CD14-positive monocyte (primary cell): ENCODE results near the gene GNAS. TPM values are rescaled to one million over a fixed set of nuclear protein-coding genes. Genes with fewer than 3 reads are reported as not detected.

Source experiments
- DNase-seq, 3 donors: peaks; one replicate each; pipeline ENCODE4 v3.0.0-alpha.2; 2011 to 2022
- H2AFZ ChIP-seq: 2 replicates; pipeline ENCODE4 v1.6.0; 2012; ENCODE audit warnings: mild to moderate bottlenecking, low read depth, low read length, inconsistent platforms; ENCODE audit not compliant: insufficient read depth, poor library complexity, severe bottlenecking
- H3K27ac ChIP-seq, 2 donors: 1 replicate in 1 of 2; 2 replicates in 1 of 2; pipeline ENCODE4 v1.5.1; 2012 to 2013; ENCODE audit warnings: low read length in 2 of 2, control low read depth in 1 of 2, inconsistent platforms in 1 of 2, low read depth in 1 of 2, mild to moderate bottlenecking in 1 of 2
- H3K27me3 ChIP-seq, 2 donors: one replicate each; pipeline versions ENCODE4 v1.6.0 to v1.6.1; 2011 to 2013; ENCODE audit warnings: low read length in 2 of 2; ENCODE audit not compliant: control insufficient read depth in 2 of 2, insufficient read depth in 2 of 2
- H3K36me3 ChIP-seq, 2 donors: replicated peaks in 1 of 2; 1 replicate in 1 of 2; 2 replicates in 1 of 2; pipeline versions ENCODE4 v1.5.1 to v1.6.1; 2012 to 2013; ENCODE audit warnings: low read length in 2 of 2, control low read depth in 1 of 2, inconsistent platforms in 1 of 2, mild to moderate bottlenecking in 1 of 2; ENCODE audit not compliant: insufficient read depth in 2 of 2, control insufficient read depth in 1 of 2
- H3K4me1 ChIP-seq, 2 donors: 1 replicate in 1 of 2; 2 replicates in 1 of 2; pipeline versions ENCODE4 v1.5.1 to v1.6.1; 2012 to 2013; ENCODE audit warnings: low read length in 2 of 2, control low read depth in 1 of 2, inconsistent platforms in 1 of 2, mild to moderate bottlenecking in 1 of 2, moderate library complexity in 1 of 2; ENCODE audit not compliant: insufficient read depth in 2 of 2, control insufficient read depth in 1 of 2
- H3K4me2 ChIP-seq: replicated peaks from 2 replicates; pipeline ENCODE3; 2012; ENCODE audit warnings: low read length, moderate library complexity, mild to moderate bottlenecking; ENCODE audit not compliant: poor library complexity, severe bottlenecking; ENCODE audit errors: extremely low read depth
- H3K4me3 ChIP-seq, 3 experiments: fragments of 200-600 bp in 1 of 3; sonication (generic) in 1 of 3; replicated peaks in 1 of 3; 1 replicate in 2 of 3; 2 replicates in 1 of 3; pipeline ENCODE4 v1.5.1; 2011 to 2013; ENCODE audit warnings: low read length in 3 of 3, mild to moderate bottlenecking in 3 of 3, control low read depth in 2 of 3, low read depth in 2 of 3, inconsistent platforms in 1 of 3, moderate library complexity in 1 of 3
- H3K79me2 ChIP-seq: 2 replicates; pipeline ENCODE4 v1.6.0; 2012; ENCODE audit warnings: mild to moderate bottlenecking, control low read depth, inconsistent platforms, low read length, moderate library complexity; ENCODE audit not compliant: insufficient read depth
- H3K9ac ChIP-seq: 2 replicates; pipeline ENCODE4 v1.6.0; 2017; ENCODE audit warnings: low read length, mild to moderate bottlenecking; ENCODE audit not compliant: insufficient read depth, poor library complexity, severe bottlenecking
- H3K9me3 ChIP-seq, 2 donors: replicated peaks in 1 of 2; 1 replicate in 1 of 2; 2 replicates in 1 of 2; pipeline versions ENCODE4 v1.5.1 to v1.6.1; 2012 to 2013; ENCODE audit warnings: low read length in 2 of 2, control low read depth in 1 of 2; ENCODE audit not compliant: control insufficient read depth in 1 of 2, insufficient read depth in 1 of 2
- H4K20me1 ChIP-seq: 2 replicates; pipeline ENCODE4 v1.6.0; 2012; ENCODE audit warnings: mild to moderate bottlenecking, low read length, control low read depth, moderate library complexity; ENCODE audit not compliant: insufficient read depth
- H3K27ac Mint-ChIP-seq, 7 donors: one replicate each; pipeline ENCODE4 v1.8.0; 2020; ENCODE audit warnings: mild to moderate bottlenecking in 7 of 7, mixed read lengths in 7 of 7, moderate library complexity in 6 of 7, inconsistent platforms in 2 of 7
- H3K27me3 Mint-ChIP-seq, 3 donors: one replicate each; pipeline ENCODE4 v1.8.0; 2021 to 2022; ENCODE audit warnings: low read depth in 3 of 3, mild to moderate bottlenecking in 3 of 3, mixed read lengths in 3 of 3, moderate library complexity in 3 of 3, inconsistent platforms in 1 of 3
- H3K36me3 Mint-ChIP-seq, 2 donors: one replicate each; pipeline ENCODE4 v1.8.0; 2020; ENCODE audit warnings: mixed read lengths in 2 of 2, inconsistent platforms in 1 of 2, mild to moderate bottlenecking in 1 of 2
- H3K4me1 Mint-ChIP-seq: one replicate; pipeline ENCODE4 v1.8.0; 2020; ENCODE audit warnings: mild to moderate bottlenecking, mixed read lengths
- H3K4me3 Mint-ChIP-seq, 2 donors: one replicate each; pipeline ENCODE4 v1.8.0; 2020; ENCODE audit warnings: mild to moderate bottlenecking in 2 of 2, mixed read lengths in 2 of 2, moderate library complexity in 1 of 2
- H3K9me3 Mint-ChIP-seq, 7 donors: one replicate each; pipeline ENCODE4 v1.8.0; 2020 to 2022; ENCODE audit warnings: mixed read lengths in 7 of 7, mild to moderate bottlenecking in 6 of 7, moderate library complexity in 6 of 7, inconsistent platforms in 2 of 7
- WGBS: methylation state at CpG from one replicate; pipeline ENCODE4 v1.1.5; 2013; ENCODE audit warnings: missing lambda C conversion rate; ENCODE audit not compliant: insufficient coverage; 5-methylcytosine and 5-hydroxymethylcytosine counted together
- intact Hi-C, 2 donors: fragments of 100-400 bp; cut with micrococcal nuclease; formaldehyde crosslinking; loops; one replicate each; pipeline versions ENCODE4 v1.15.0 to v1.15.1; 2023
- polyA plus RNA-seq, 3 donors: library from polyadenylated mRNA; depleted of rRNA in 1 of 3; unstranded in 2 of 3; stranded (reverse) in 1 of 3; fragments of 300-500 nt in 2 of 3; fragments of >200 nt in 1 of 3; fragmentation: Illumina TruSeq in 2 of 3; gene quantifications; 1 replicate in 2 of 3; 2 replicates in 1 of 3; pipeline ENCODE4 v1.2.3, GENCODE V29; 2012 to 2021
- TF ChIP-seq, protein P1 (sequence below): fragments of 200-600 bp; IDR thresholded peaks from one replicate; pipeline ENCODE4 v1.8.0; 2022; ENCODE audit warnings: antibody characterized with exemption, mild to moderate bottlenecking

Gene GNAS
- polyA plus RNA-seq, 3 donors, result 109 to 1,105 (median 124) TPM

DNA sequence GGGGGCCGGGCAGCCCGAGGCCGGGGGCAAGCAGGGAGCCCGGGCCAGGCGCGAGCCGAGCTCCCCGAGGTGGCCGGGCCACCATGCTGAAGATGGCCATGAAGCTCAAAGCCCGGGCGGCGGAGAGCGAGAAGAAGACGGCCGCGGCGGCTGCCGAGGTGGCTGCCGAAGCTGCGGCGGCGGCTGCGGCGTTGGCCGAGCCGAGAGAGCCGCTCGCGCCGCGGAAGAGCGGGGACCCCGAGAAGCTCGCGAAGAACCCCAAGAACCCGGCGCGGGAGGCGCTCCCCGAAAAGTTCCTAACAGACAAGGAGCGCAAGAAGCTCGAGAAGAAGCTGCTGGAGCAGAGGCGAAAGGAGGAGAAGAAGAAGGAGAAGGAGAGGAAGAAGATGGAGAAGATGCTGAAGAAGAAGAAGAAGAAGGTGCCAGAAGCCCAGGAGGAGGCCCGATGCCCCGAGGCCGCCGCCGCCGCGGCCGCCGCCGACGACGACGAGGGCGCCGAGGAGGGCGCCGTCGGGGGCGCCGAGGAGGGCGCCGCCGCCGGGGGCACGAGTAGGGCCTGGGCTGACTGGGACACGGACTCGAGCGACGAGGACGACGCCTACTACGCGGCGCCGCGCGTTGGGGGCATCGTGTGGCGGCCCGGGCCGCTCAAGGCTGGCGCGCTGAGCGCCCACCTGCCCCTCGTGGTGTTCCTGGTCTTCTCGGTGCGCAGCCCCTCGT lies 37.4 kb downstream of the GNAS start:
- 33% methylated on average over 83 of the region's 91 CpGs for WGBS
- peak overlapping the region in 1 of 2 donors; percentile 78 for H3K27ac ChIP-seq
- H2AFZ ChIP-seq, result peak overlapping the region; percentile 83
- peak overlapping the region; percentile 60 to 94 (median 88) for H3K4me3 ChIP-seq
- peaks cover 35% of the 10 kb centered on the region for H3K79me2 ChIP-seq
- intact Hi-C loops, result loop anchor here (5.0 to 10.0 kb wide), 6 partner anchors 92 to 235 kb away; partner anchors contain the start of genes ATP5F1E (in 2 of the 2), CTSZ (in 2 of the 2), NELFCD (in 2 of the 2) and STX16 (in 1 of the 2)
- peaks cover 26% of the 10 kb centered on the region for H4K20me1 ChIP-seq
- Mint-ChIP-seq H3K4me3 (peak overlapping the region; percentile 92 to 96), H3K9me3 (no peaks in the 10 kb centered on the region), H3K36me3 (no peaks in the 10 kb centered on the region), H3K27me3 (peaks cover 0 to 7% (median 3%) of the 10 kb centered on the region in 3 donors), H3K4me1 (peaks cover 26% of the 10 kb centered on the region), H3K27ac (peak overlapping the region in 6 of 7 donors; percentile 75 to 89 (median 84))
- H3K9ac ChIP-seq, result peak overlapping the region; percentile 70
- no peaks in the 10 kb centered on the region for H3K9me3 ChIP-seq
- H3K36me3 ChIP-seq, result no peaks in the 10 kb centered on the region
- peaks cover 24 to 41% of the 10 kb centered on the region in 2 donors for H3K4me1 ChIP-seq
- H3K27me3 ChIP-seq, result no peaks in the 10 kb centered on the region
- no peak for DNase-seq
- peak overlapping the region; percentile 89 for H3K4me2 ChIP-seq
- TF ChIP-seq, protein P1, sequence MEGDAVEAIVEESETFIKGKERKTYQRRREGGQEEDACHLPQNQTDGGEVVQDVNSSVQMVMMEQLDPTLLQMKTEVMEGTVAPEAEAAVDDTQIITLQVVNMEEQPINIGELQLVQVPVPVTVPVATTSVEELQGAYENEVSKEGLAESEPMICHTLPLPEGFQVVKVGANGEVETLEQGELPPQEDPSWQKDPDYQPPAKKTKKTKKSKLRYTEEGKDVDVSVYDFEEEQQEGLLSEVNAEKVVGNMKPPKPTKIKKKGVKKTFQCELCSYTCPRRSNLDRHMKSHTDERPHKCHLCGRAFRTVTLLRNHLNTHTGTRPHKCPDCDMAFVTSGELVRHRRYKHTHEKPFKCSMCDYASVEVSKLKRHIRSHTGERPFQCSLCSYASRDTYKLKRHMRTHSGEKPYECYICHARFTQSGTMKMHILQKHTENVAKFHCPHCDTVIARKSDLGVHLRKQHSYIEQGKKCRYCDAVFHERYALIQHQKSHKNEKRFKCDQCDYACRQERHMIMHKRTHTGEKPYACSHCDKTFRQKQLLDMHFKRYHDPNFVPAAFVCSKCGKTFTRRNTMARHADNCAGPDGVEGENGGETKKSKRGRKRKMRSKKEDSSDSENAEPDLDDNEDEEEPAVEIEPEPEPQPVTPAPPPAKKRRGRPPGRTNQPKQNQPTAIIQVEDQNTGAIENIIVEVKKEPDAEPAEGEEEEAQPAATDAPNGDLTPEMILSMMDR, result no peak

DNA sequence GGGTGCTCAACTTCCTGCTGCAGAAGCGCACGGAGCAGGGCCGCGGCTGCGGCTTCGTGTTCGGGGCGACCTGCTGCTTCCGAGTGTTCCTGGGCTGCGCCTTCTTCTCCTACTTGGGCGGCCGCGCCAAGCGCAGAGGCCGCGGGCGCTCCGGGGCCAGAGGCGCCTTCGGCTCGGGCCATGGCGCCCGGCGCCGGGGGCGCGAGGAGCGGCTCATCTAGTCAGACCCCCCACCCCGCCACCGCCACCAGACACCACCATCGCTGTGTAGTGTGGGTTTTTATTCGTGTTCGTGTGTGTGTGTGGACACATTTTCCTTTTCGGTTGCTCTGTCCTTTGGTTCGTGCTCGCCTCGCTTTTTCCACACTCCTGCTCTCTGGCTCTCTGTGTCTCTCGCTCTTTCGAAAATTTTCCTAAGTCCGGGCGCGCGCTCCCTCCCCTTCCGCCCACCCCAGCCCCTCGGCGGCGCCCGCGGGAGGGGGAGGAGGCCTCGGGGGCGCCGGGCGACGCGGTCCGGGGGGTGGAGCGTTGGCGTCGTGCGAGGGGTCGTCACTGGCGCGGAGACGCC lies 38.1 kb downstream of the GNAS start:
- H3K27me3 Mint-ChIP-seq, result peaks cover 0 to 7% (median 3%) of the 10 kb centered on the region in 3 donors
- peaks cover 32% of the 10 kb centered on the region for H4K20me1 ChIP-seq
- peak; percentile 34 to 51 (median 37) for DNase-seq
- H3K27me3 ChIP-seq, result no peaks in the 10 kb centered on the region
- H3K4me1 Mint-ChIP-seq, result peaks cover 33% of the 10 kb centered on the region
- peak overlapping the region; percentile 74 to 95 (median 88) for H3K27ac Mint-ChIP-seq
- WGBS, result 0% methylated on average over 20 of the region's 64 CpGs
- no peaks in the 10 kb centered on the region for H3K9me3 ChIP-seq
- peak overlapping the region; percentile 91 to 96 for H3K4me3 Mint-ChIP-seq
- H2AFZ ChIP-seq, result peak overlapping the region; percentile 83
- H3K9me3 Mint-ChIP-seq, result no peaks in the 10 kb centered on the region
- no peaks in the 10 kb centered on the region for H3K36me3 Mint-ChIP-seq
- peak overlapping the region; percentile 60 to 78 for H3K27ac ChIP-seq
- intact Hi-C loops, result loop anchor here (5.0 to 10.0 kb wide), 5 partner anchors 92 to 236 kb away; partner anchors contain the start of genes ATP5F1E (in 2 of the 2), NELFCD (in 2 of the 2), CTSZ (in 1 of the 2) and STX16 (in 1 of the 2)
- H3K4me3 ChIP-seq, result peak overlapping the region; percentile 60 to 94 (median 88)
- H3K4me1 ChIP-seq, result peaks cover 31 to 47% of the 10 kb centered on the region in 2 donors
- TF ChIP-seq, protein P1, result no peak
- peaks cover 41% of the 10 kb centered on the region for H3K79me2 ChIP-seq
- peaks cover 0 to under 1% of the 10 kb centered on the region in 2 donors for H3K36me3 ChIP-seq
- H3K9ac ChIP-seq, result peak overlapping the region; percentile 70
- H3K4me2 ChIP-seq, result peak overlapping the region; percentile 89
